ENCODE measurements around the gene DNAI1.
"Not testable (repeated sequence)": the region's sequence is repeated elsewhere in the genome, so short reads cannot be mapped to it uniquely, and the experiment has no call there.

DNAI1 gene

DNA sequence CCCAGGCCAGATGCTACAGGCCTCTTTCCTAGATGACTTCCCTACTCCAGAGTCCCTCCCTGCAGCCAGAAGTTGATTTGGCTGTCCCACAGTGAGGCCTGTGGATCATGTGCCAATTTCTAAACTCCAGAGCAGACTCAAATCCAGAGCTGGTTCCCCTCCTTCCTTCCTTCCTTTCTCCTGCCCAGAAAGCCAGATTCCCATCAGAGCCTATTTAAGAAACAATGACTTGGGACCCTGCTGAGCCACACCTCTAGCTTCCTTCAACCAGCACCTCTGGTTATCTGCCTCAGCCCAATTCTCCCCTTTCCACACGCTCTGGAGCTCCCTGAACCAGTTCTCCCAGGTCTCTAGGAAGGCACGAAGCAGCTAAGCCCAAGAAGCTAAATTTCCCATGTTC is 7.5 kb upstream of the DNAI1 start:
- no peak for DNase-seq

DNA sequence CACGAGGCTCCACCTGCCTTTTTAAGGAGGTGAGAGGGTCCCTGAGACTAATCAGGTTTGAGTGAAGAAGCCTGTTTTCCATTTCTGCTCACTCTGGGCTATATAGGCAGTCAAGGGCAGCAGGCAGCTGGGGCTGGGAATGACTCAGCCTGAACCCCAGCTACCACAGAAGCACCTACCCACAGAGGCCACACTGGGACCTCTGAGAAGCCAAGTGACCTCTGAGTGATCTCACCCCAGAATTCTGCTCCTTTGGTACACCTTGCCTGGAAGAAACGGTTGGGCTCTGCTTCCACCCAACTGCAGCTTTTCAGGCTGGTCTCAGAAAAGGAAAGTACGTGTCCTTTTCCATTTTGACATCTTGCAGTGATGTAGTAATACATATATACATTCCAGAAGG is 7.1 kb upstream of the DNAI1 start:
- no peak for DNase-seq

DNA sequence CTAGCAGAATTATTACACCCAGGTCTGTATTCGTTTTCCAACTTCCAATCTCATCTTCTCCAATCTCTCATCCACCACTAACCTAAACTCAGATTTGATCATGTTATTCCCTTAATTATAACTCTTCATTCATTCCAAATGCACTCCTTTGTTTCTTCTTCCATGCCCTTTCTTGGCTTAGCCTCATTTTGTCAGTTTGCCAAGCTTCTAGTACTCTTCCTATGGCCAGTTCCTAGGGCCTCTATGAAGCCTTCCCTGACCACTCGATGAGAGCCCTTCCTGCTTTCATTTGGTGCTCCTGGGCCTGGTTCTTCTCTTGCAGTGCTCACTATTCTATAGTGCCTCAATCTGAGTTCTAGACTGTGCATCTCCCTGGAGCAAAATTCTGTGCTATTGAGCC is 6.0 kb upstream of the DNAI1 start:
- DNase-seq = no peak

DNA sequence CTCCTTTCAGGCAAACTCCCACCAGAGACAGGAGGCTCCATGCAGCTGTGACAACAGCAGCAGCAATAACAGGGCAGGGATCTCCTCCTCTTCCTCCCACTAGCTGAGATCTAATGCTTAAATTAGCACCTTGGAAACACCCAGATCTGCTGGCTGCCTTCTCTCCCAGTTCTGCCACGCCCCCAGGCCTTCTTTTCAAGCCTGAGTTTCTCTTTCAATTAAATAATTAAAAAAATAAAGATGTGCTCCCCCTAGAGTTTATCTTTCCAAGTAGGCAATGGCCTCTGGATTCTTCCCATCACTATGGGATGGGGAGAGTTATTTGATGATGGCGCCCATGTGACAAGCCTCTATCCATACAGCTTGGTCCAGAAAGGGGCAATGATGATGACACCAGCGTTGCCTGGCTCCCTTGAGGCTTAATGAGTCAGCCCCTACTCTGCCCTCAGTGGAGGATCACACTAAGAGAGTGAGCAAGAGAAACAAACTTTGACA is 4.0 kb upstream of the DNAI1 start:
- DNase-seq = no peak

DNA sequence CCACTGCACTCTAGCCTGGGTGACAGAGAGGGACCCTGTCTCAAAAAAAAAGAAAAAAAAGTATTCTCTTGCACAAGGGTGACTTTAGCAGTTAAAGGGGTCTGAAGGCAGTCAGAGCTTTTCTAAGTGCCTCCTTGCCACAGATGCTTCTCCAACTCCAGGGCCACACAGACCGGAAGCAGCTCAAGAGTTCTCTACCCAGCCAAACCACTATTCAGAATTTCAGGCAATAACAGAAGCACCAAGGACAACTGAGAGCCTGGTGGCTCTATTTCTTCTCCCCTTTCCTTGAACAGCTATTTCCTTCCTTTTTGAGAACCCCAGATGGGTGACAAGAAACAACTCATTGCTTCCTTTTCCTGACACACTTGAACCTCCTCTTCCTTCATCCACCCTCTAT is 2.5 kb upstream of the DNAI1 start:
- no peak for DNase-seq

DNA sequence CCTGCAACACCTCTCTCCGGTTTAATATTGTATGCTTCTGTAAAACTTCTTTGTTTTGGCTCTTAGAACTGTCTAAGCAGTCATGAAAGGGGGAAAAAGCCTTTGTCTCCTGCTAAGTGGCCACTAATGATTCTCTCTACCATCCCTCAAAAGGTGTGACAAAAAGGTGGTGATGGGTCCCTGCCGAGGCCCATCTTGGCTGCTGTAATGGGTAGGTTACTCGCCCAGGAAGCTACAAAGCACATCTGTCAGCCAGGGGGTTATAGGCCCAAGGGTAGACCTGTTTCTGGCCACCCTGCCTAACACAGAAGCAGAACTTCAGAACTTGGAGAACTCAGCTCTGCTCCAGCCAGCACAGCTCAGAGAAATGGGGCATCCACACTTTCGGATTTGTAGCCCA is 1.9 kb upstream of the DNAI1 start:
- DNase-seq = no peak

DNA sequence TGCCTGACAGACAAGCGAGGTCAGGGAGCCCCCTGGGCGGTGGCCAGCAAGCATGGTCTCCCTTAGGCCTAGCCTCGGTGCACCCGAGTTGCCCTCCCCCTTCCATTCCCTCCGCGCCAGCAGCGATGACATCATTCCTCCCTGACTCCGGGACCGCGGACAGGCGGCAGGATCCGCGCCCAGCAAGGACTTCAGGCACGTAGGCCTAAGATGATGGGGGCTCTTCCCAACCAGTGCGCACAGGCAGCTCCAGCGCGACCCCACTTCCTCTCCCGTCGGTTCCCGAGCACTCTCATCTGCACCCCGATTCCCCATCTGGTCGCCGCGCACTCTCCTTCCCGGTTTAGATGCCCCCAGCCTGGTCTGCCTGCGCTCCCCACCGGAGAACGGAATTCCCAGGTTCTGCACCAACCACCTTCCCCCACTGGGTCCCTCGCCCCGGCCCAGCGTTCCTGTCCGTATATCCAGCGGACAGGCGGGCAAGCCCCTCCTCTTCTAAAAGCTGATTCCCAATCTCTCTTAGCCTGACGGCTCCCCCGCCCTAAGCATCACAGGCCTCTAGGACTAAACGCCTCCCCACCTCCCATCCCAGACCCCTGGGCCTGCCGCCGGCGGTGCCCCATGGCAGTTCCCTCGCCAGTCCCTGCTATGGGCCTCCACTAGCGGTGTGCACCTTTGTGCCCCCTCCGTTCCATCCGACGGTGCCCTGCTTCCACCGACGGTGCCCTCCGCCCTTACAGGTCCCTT is 1.2 kb upstream of the DNAI1 start:
- no peak for DNase-seq

DNA sequence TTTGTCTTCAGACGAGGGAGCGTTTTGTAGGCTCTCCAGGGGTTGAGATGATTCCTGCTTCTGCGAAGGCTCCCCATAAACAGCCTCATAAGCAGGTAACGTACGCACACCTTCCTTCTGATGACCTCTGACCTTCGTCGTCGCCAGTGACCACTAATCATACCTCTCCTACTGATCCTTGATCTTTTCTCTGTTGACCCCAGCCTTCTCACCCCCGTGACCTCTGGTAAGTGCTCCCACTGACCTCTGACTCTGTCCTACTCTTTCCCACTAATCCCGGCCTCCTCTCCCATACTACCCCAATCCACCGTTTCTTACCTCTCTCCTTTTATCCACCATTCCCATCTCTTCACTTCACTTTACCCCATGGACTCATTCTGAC is 345 bp downstream of the DNAI1 start:
- no peak for DNase-seq

DNA sequence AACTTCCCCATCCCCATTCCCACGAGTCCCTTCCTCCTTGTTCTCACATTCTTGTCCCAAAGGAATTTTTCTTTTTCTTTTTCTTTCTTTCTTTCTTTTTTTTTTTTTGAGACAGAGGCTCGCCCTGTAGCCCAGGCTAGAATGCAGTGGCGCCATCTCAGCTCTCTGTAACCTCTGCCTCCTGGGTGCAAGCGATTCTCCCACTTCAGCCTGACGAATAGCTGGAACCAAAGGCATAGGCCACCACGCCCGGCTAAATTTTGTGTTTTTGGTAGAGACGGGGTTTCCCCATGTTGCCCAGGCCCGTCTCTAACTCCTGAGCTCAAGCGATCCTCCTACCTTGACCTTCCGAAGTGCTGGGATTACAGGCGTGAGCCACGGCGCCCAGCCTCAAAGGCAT is 751 bp downstream of the DNAI1 start:
- no peak for DNase-seq

DNA sequence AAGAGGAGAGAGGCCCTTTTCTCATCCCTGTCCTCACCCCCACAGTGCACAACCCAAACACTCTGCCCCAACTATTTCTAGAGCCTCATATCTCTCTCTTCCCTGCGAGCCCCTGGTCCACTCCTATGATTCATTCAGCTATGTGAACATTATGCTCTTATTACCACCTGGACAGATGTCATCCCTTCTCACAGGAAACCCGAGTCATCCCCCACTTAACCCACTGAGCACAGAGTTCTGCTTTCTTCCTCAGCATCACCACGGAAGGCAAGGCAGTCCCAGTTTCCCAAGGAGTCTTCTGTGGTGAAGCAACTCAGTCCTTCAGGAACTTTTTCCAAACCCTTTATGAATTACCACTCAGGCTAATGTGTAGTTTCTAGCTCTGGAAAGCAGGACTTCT is 1.3 kb downstream of the DNAI1 start:
- DNase-seq = no peak

DNA sequence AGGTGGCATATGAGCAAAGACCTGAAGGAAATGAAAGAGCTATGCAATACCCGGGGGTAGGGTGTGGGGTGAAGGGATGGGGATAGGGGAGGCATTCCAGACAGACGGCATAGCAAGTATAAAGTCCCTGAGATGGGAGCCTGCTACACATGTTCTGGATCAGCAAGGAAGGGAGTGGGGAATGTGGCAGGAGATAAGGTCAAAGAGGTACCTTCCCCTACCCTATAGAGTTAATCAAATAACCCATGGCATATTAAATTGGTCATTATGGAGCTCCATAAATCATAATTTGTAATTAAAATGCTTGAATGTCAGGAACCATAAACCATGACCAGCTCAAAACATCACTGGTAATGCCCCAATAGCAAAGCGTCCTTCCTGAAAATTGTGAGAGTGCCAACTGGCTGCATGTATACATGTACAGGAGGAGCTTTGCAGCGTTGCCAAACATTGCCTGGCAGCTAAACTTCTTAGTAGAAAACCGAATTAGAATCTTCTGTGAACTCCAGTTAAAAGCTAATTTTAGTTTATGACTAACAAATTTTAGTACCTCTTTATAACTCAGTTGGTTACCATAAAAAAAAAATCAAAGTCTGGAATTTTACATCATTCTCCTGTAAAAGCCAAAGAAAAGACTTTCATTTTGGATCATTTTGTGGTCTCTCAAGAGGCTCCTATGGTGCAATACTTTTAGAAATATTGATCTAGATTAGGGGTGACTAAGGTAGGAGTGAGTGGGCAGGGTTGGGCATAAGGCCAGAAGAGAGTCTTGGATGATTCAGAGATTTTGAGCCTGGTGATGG is 4.7 kb downstream of the DNAI1 start:
- DNase-seq = no peak

DNA sequence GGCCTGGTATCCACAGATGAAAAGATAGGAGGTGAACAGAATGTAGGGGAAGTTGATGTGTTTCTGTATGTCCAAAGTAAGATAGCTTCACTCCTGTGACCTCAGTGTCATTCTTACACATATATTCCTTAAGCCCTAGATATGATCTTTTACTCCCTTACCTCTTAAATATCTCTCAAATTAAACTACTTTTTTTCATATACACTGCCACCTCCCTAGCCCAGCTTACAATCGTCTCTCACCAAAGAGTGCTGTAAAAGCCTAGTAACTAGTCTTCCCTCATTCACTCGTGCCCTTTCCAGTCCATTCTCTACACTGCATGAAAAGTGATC is 5.3 kb downstream of the DNAI1 start:
- no peak for DNase-seq

DNA sequence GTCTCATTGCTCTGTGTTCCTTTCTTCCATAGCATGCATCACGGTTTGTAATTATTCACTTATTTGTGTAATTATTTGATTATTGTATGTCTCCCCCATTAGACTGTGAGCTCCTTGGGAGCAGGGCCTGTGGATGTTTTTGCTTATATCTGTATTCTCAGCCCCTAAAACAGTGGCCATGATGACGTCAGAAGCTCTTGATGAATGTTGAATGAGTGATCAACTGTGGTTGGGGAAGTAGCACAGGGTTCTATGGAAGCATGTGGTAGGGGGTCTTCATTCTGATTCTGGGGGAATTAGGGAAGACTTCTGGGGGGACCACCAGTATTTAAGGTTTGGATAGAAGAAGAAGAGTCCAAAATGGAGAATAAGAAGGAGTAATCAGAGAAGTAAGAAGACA is 6.0 kb downstream of the DNAI1 start:
- DNase-seq = no peak

DNA sequence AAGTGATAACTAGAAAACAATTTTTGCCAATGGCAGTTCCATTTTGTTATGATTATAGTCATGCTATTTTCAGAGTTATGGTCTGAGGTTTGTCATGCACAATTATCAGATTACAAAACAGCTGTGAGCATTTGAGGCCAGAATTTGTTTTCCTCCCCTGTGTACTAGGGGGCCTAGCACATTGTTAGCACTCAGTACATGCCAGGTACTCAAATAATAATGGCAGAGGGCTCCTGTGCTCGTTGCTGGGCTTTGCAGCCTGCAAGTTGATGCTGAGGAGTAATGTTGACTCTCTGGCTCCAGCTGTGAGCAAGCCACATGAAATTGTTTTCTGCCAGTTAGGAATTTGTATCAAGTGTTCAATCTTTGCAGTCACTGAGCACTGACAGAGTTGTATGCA is 6.9 kb downstream of the DNAI1 start:
- no peak for DNase-seq

DNA sequence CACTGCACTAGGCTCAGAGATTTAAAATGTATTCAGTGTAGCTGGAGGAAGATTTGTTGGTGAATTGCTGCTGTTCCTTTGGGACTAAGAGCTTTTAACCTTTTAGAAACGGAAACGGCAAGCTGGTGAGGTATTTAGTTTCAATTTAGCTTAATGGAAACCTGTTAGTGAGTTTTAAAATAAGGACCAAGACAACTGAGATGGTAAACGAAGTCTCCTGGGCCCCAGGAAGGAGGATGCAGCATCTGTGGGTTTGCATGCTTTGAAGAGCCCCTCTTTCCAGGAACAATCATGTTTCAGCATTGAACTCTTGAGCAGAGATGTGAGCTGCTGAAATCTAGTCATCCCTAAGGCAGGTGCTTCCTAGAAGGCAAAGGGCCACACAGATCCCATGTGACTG is 16.5 kb downstream of the DNAI1 start:
- DNase-seq = no peak

DNA sequence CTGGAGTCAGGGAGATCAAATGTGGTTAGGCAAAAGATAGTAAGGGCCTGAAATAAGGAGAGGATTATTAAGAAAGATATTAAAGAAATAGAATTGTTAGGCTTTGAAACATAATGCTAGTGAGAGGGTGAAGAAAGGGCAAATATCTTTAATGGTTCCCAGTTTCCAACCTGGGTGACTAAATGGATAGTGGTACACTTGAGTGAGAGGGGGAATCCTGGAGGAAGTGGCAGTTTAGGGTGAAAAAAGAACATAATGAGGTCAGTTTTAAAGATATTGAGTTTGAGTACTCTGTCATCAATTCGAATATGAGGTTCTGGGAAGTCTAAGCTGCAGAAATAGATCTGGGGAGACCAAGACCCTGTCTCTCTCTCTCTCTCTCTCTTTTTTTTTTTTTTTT is 18.9 kb downstream of the DNAI1 start:
- no peak for DNase-seq

DNA sequence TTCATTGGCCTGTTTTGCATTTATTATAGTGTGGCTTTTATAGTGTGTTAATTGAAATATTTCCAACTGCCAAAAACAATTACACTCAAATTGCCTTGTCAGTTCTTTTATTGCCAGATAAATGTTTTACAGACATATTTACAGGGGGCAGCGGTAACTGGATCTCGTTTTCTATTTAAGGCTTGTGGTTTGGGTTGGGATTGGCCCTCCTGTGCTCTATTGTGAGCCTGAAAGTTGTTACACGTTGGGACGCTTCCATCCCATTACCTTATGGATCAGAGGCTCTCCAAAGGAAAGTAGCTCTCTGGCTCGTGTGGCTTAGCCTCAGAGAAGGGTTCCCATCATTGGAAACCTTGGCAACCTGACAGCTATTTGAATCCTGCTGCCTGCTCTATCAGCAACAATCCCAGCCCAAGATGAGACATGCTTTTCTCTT is 20.8 kb downstream of the DNAI1 start:
- DNase-seq = no peak

DNA sequence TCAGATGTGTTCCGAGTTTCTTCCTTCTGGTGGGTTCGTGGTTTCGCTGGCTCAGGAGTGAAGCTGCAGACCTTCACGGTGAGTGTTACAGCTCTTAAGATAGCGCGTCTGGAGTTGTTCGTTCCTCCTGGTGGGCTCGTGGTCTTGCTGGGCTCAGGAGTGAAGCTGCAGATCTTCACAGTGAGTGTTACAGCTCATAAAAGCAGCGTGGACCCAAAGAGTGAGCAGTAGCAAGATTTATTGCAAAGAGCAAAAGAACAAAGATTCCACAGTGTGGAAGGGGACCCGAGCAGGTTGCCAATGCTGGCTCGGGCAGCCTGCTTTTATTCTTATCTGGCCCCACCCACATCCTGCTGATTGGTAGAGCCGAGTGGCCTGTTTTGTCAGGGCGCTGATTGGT is 23.0 kb downstream of the DNAI1 start:
- DNase-seq = not testable (repeated sequence)

DNA sequence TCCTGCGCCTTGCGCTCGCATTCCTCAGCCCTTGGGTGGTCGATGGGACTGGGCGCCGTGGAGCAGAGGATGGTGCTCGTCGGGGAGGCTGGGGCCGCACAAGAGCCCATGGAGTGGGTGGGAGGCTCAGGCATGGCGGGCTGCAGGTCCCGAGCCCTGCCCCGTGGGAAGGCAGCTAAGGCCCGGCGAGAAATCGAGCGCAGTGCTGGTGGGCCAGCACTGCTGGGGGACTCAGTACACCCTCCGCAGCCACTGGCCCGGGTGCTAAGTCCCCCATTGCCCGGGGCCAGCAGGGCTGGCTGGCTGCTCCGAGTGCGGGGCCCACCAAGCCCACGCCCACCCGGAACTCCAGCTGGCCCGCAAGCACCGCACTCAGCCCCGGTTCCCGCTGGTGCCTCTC is 24.1 kb downstream of the DNAI1 start:
- not testable (repeated sequence) for DNase-seq

DNA sequence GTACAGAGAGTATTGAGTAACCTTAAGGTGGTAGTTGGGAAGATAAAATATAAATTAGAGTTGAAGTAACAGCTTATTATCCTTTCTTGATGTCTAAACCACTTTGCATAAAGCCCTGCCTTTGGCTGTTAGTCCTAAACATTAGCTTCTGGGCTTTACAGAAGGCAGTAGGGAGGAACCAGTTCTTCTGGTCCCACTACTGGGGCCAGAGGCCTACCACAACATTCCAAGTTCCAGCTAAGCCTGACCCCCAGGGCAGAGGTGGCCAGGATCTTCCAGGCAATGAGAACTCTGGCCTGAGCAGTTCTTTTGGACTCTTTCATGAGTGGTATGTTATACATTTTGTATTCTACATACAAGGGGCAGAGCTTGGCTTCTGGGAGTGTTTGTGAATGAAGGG is 26.1 kb downstream of the DNAI1 start:
- no peak for DNase-seq

DNA sequence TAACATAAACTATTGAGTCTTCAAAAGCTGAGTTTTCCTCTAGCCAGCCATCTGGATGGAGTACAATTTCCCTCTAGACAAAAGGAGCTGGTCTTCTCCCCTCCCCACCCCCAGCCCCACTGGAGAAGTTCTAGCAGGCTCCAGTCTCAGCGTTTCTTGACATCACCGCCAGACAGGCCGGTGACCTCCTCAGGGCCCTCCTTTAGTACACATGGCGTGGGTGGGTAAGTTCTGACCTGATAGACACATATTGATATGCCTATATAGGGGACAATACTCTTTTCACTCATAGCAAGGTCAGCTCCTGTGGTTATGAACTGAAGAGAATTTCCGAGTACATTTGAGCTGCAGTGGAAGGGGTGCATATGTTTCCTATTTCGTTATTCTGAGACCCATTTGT is 27.2 kb downstream of the DNAI1 start:
- DNase-seq = no peak

DNA sequence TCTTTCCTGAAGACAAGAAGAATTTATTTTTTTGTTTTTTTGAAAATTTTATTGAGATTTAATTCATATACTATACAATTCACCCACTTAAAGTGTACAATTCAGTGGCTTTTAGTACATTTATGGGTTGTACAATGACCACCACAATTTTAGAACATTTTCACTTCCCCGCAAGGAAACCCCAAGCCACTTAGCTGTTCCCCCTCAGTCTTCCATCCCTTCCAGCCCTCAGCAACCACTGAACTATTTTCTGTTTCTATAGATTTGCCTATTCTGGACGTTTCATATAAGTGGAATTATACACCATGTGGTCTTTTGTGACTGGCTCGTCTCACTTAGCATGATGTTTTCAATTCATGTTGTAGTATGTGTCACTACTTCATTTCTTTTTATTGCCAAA is 28.0 kb downstream of the DNAI1 start:
- no peak for DNase-seq

DNA sequence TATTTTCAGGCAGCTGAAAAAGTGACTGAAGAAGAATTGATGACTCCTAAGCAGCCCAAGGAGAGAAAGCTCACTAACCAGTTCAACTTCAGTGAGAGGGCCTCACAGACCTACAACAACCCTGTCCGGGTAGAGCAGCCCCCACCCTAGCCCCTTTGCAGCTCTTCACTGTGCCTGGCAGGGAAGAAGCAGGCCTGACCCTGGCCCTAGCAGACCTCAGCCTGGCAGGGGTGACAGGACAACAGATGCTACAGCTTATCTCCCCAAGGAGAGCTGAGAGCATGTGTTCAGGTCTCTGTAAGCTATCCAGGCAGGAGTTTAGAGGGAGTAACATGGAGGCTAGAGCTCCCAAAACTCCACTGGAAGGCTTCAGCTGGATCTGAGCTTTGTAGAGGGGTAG is 31.8 kb downstream of the DNAI1 start:
- DNase-seq = no peak

DNA sequence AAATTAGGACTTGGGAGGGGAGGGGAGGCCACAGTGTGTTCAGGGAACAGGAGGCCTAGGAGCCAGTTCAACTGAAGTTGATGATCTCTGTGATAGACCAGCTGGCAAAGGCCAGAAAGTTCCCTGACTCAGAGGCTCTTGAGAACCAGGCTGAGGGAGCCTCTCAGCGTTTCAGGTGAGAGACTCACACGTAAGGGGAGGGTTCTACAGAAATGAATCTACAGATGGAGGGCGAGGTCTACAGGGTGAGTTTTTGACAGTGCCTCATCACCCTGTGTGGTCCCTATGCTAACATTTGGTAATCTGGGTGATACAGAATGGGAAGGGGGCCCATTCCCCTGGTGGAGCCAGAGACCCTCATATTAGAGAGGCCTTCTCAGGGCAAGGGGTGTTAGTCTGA is 32.2 kb downstream of the DNAI1 start:
- no peak for DNase-seq

DNA sequence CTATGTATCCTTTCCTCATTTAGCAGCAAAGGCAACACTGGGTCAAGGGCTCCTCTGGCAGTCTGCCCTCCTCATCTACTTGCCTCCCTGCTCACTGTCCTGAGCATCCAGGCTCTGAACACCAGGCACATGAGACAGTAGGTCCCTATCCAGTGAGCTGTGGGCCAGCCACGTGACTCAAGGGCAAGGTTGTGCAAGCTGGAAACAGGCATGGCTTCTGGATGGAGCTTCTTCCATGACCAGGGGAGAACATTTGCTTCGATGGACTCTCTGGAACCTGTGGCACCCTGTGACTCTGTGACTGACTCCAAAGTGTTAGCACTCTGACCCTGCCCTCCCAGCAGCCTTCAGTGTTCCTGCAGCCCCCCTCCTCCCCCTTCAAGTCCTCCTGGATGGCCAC is 33.0 kb downstream of the DNAI1 start:
- DNase-seq = no peak
